ENCODE results near the gene ITGA5.

ITGA5 gene

DNA sequence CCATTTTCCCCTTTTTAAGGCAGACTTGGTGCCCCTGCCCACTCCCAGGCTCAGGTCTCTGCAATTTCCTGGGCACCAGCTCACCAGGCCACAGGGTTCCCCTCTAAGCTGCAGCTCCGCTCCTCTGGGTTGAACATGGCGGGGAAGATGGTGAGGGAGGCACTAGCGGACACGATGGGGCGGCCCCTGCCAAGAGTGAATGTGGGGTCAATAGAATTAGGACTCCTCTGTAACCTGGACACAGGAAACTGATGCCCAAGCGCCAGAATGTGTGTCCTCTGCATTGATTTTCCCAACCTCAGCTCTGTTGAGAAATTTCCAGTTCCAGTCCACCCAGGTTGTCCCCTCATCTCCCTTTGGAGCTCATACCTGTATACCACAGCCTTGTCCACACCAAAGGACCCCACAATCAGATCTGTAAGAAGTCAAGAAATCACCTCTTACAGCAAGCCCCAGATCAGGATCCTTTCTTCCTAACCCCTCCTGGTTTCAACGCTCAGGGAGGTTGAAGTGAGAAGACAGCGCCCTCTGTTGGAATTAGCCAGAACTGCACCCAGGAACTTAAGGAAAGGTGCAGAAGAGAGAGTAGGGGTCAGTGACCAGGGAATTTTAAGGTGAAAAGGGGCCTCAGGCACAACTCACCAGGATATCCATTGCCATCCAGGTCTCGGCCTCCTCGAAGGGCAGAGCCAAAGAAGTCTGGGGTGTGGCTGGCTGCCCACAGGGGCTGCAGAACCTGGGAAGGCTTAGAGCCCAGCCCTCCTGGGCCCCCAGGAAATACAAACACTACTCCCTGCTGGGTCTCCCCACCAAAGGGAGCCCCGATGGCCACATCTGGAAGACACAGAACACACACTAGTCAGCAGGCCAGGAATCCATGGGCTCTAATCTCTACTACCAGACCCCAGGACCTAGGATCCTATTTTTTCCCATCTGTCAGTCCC lies 14.7 kb downstream of the ITGA5 start:
- FAIRE-seq (peak; percentile 69), DNase-seq (ENCODE audit: insufficient read length, low spot score) (no peak)
- TF ChIP-seq POLR2AphosphoS5 (IDR thresholded peaks at IDR 0.05; ENCODE audit: low read depth, low read length) (no peak), TAF1 (IDR thresholded peaks at IDR 0.05; ENCODE audit: low read depth, low read length) (no peak), SPI1 (IDR thresholded peaks at IDR 0.05; ENCODE audit: low read depth, low read length) (no peak), POLR2A (IDR thresholded peaks at IDR 0.05; ENCODE audit: low read depth, low read length) (no peak), PAX5 (IDR thresholded peaks at IDR 0.05; ENCODE audit: insufficient read depth, low read length, severe bottlenecking) (no peak), POU2F2 (IDR thresholded peaks at IDR 0.05; ENCODE audit: low read depth, low read length) (no peak)

DNA sequence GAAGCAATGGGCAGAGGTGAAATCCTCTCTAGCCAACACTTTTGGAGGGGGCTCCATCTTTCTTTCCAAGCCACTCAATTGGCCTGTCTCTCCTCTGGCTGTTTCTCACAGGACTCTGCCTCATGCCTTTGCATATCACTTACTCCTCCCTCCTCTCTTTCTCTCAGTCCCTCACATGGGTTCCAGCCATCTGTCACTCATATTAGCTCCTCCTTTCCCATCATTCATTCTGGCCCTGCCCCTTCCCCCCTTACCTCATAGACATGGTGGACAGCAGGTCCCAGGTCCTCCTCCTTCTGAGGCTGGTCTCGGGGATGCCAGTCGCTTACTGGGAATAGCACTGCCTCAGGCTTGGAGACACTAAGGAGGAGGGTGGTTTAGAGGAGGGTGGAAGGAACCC lies 17.9 kb downstream of the ITGA5 start:
- no peak for FAIRE-seq
- no peak for DNase-seq (ENCODE audit: insufficient read length, low spot score)
- TF ChIP-seq POLR2A (IDR thresholded peaks at IDR 0.05; ENCODE audit: low read depth, low read length) = no peak

DNA sequence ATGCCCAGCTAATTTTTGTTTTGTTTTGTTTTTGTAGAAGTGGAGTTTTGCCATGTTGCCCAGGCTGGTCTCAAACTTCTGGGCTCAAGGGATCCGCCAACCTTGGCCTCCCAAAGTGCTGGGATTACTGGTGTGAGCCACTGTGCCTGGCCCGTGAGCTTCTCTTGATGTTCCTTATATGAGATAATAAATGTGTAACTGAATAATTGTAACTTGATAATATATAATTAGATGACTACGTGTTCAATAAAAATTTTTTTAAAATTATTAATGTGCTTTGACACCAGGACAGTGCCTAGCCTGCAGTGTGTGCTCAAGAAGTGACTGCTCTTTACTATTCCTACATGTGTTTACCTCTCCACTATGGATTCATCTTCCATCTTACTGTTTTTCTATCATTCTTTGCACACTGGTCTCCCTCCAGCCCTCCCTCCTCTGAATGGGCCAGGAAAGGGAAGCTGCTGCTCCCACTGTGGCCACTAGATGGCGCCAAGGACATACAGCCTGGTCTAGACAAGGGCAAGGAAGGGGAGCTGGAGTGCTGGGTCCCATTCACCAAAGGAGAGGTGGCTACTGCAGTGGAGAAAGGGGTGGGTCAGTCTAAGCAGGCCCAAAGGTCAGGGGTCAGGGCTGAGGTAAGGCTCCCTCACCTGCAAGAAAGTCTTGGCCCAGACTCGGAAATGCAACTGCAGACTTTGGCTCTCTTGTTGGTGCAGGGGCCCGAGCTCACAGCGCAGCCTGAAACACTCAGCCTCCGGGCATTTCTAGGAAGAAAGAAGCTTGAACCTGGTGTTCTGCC lies 19.9 kb downstream of the ITGA5 start:
- DNase-seq (ENCODE audit: insufficient read length, low spot score) (peak; percentile 79), FAIRE-seq (peak; percentile 86)
- TF ChIP-seq POU2F2 (IDR thresholded peaks at IDR 0.05; ENCODE audit: low read depth, low read length) (no peak), SPI1 (IDR thresholded peaks at IDR 0.05; ENCODE audit: low read depth, low read length) (no peak), POLR2A (IDR thresholded peaks at IDR 0.05; ENCODE audit: low read depth, low read length) (no peak), TAF1 (IDR thresholded peaks at IDR 0.05; ENCODE audit: low read depth, low read length) (no peak), POLR2AphosphoS5 (IDR thresholded peaks at IDR 0.05; ENCODE audit: low read depth, low read length) (no peak), PAX5 (IDR thresholded peaks at IDR 0.05; ENCODE audit: insufficient read depth, low read length, severe bottlenecking) (no peak)

DNA sequence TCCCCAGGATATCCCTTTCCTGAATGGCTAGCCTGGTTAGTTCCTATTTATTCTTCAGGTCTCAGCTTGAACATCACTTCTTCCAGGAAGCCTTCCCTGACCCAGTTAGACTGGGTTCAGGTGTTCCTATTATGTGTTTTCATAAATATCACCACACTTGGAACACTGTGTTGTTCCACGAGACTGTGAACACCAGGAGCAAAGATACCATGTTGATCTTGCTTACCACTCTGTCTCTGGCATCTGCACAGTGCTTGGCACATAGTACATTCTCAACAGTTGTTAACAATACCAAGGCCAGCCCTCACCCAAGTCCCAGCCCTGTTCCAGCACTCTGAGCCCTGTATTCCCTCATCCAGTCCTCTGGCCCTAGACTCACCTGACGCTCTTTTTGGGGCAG lies 20.8 kb downstream of the ITGA5 start:
- no peak for DNase-seq (ENCODE audit: insufficient read length, low spot score)
- FAIRE-seq = no peak
- TF ChIP-seq SPI1 (IDR thresholded peaks at IDR 0.05; ENCODE audit: low read depth, low read length) (no peak), PAX5 (IDR thresholded peaks at IDR 0.05; ENCODE audit: insufficient read depth, low read length, severe bottlenecking) (no peak), POLR2AphosphoS5 (IDR thresholded peaks at IDR 0.05; ENCODE audit: low read depth, low read length) (no peak), TAF1 (IDR thresholded peaks at IDR 0.05; ENCODE audit: low read depth, low read length) (no peak), POLR2A (IDR thresholded peaks at IDR 0.05; ENCODE audit: low read depth, low read length) (no peak), POU2F2 (IDR thresholded peaks at IDR 0.05; ENCODE audit: low read depth, low read length) (no peak)

DNA sequence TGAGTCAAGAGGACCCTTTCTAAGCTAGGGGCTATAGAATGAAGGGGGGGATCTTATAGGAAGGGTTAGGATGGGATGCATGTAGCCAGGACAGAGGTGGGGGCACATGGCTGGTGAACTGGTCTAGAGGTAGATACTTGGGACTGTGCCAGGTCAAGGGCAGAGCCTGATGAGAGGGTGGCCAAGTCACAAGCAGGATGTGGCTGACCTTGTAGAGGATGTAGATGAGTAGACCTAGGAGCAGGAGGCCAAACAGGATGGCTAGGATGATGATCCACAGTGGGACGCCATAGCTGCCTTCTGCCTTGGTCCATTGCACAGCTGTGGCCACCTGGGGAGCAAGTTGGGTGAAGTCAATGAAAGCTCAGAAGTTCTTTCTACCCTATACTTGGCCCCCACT lies 21.9 kb downstream of the ITGA5 start:
- no peak for TF ChIP-seq POLR2AphosphoS5 (IDR thresholded peaks at IDR 0.05; ENCODE audit: low read depth, low read length)
- TF ChIP-seq PAX5 (IDR thresholded peaks at IDR 0.05; ENCODE audit: insufficient read depth, low read length, severe bottlenecking) = no peak
- FAIRE-seq (no peak), DNase-seq (ENCODE audit: insufficient read length, low spot score) (no peak)

DNA sequence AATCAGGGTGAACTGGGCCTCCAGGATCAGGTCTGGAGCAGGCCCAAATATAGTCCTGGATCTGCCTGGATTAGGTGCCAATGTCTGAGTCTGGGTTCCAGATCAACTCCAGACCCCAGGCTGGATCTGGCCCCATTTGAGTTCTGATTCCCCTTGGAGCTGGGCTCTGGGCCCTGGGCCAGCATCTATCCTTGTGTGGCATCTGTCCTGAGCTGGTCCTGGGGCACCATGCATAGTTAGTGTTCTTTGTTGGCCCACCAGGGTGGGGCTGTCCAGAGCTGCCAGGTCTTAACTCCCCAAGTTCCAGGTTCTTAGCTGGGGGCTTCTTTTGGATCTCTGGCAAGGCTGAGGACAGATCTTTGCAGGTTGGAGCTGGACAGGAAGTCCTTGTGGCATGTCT lies 23.5 kb downstream of the ITGA5 start:
- FAIRE-seq (no peak), DNase-seq (ENCODE audit: insufficient read length, low spot score) (no peak)
- TF ChIP-seq POU2F2 (IDR thresholded peaks at IDR 0.05; ENCODE audit: low read depth, low read length) (no peak), POLR2A (IDR thresholded peaks at IDR 0.05; ENCODE audit: low read depth, low read length) (no peak), TAF1 (IDR thresholded peaks at IDR 0.05; ENCODE audit: low read depth, low read length) (no peak), PAX5 (IDR thresholded peaks at IDR 0.05; ENCODE audit: insufficient read depth, low read length, severe bottlenecking) (no peak), SPI1 (IDR thresholded peaks at IDR 0.05; ENCODE audit: low read depth, low read length) (no peak), POLR2AphosphoS5 (IDR thresholded peaks at IDR 0.05; ENCODE audit: low read depth, low read length) (no peak)

DNA sequence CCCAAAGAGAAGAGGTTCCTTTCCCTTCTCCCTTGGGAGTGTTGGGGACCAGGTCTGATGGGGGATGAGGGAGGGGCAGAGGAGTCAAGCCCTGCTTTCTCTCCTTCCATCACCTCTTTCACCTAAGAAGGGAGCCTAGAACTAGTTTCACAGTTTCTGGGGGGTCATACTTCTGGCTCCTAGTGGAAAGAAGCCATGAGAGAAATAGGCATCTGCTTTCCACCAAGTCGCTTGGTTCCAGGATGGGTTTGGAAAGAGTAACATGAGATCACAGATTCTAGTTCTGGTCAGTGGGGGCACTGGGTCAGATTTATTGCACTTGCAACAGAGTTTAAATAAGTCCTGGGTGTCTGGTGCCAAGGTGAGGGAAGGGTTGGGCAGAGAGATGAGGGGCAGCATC lies 24.1 kb downstream of the ITGA5 start:
- no peak for TF ChIP-seq PAX5 (IDR thresholded peaks at IDR 0.05; ENCODE audit: insufficient read depth, low read length, severe bottlenecking)
- no peak for TF ChIP-seq POLR2A (IDR thresholded peaks at IDR 0.05; ENCODE audit: low read depth, low read length)
- no peak for TF ChIP-seq POU2F2 (IDR thresholded peaks at IDR 0.05; ENCODE audit: low read depth, low read length)
- no peak for FAIRE-seq
- DNase-seq (ENCODE audit: insufficient read length, low spot score) = no peak

DNA sequence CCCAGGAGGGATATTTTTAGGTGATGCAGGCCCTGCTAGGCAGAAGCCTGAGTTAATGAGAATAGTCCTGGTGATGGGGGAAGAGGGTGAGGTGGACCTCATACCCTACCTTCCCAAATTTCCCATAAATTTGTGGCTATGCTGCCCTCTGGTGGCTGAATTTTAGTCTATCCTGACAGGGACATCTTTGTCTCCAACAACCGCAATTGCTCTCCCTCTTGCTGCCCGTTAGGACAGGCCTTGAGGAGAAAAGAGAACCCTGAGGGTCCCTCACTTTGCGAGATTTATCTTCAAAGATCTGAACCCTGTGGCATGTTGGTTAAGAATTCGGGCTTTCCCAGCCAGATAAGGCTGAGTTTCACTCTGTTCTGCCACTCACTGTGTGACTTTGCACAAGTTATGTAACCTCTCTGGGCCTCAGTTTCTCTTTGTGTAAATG lies 24.8 kb downstream of the ITGA5 start:
- DNase-seq (ENCODE audit: insufficient read length, low spot score) = no peak
- no peak for TF ChIP-seq PAX5 (IDR thresholded peaks at IDR 0.05; ENCODE audit: insufficient read depth, low read length, severe bottlenecking)
- no peak for TF ChIP-seq POLR2AphosphoS5 (IDR thresholded peaks at IDR 0.05; ENCODE audit: low read depth, low read length)
- TF ChIP-seq POU2F2 (IDR thresholded peaks at IDR 0.05; ENCODE audit: low read depth, low read length) = no peak
- TF ChIP-seq SPI1 (IDR thresholded peaks at IDR 0.05; ENCODE audit: low read depth, low read length) = no peak
- TF ChIP-seq POLR2A (IDR thresholded peaks at IDR 0.05; ENCODE audit: low read depth, low read length) = no peak
- TF ChIP-seq TAF1 (IDR thresholded peaks at IDR 0.05; ENCODE audit: low read depth, low read length) = no peak
- FAIRE-seq = peak; percentile 63

DNA sequence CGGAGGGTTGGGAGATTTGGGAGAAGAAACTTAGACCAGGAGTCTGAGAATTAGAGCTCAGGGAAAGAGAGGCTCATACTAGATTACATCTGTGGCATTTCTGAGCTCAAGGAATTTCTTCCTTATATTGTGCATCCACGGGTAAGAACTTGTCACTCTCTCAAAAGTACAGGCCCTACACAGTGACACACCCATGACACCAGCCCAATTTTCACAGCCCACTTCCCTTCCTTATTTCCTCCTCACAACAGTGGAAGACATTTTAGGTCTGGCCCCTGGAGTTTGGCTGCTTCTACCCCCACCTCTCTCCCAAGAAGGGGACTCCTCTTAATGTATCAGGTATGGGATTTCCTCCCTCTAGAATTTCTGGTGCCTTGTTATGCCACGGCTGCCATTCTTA lies 25.3 kb downstream of the ITGA5 start:
- no peak for TF ChIP-seq SPI1 (IDR thresholded peaks at IDR 0.05; ENCODE audit: low read depth, low read length)
- no peak for TF ChIP-seq POU2F2 (IDR thresholded peaks at IDR 0.05; ENCODE audit: low read depth, low read length)
- no peak for TF ChIP-seq POLR2A (IDR thresholded peaks at IDR 0.05; ENCODE audit: low read depth, low read length)
- TF ChIP-seq POLR2AphosphoS5 (IDR thresholded peaks at IDR 0.05; ENCODE audit: low read depth, low read length) = no peak
- no peak for TF ChIP-seq TAF1 (IDR thresholded peaks at IDR 0.05; ENCODE audit: low read depth, low read length)
- no peak for TF ChIP-seq PAX5 (IDR thresholded peaks at IDR 0.05; ENCODE audit: insufficient read depth, low read length, severe bottlenecking)
- no peak for DNase-seq (ENCODE audit: insufficient read length, low spot score)
- no peak for FAIRE-seq

Data from GM12891 (cell line).